HL-60/S4 (cell line): ENCODE measurements around the gene GIPC3.
"Not testable (repeated sequence)": the region's sequence is repeated elsewhere in the genome, so short reads cannot be mapped to it uniquely, and the experiment has no call there.

Source experiments
- in situ Hi-C: fragments of 300-500 bp; cut with MboI; formaldehyde crosslinking; loops from 2 replicates; pipeline ENCODE4 v1.14.3; 2022; ENCODE audit warnings: low sequenced_read_pairs

GIPC3 gene

GRCh38 chr19:3576696-3577443 is 8.4 kb upstream of the GIPC3 start:
- in situ Hi-C loops = no loop called here

- in situ Hi-C loops = no loop called here
These were observed 7.4 kb upstream of the GIPC3 start for GRCh38 chr19:3577723-3578344.

- in situ Hi-C loops = no loop called here
These were observed 6.9 kb upstream of the GIPC3 start for GRCh38 chr19:3578390-3578789.

GRCh38 chr19:3580156-3580934 is 4.9 kb upstream of the GIPC3 start:
- in situ Hi-C loops = no loop called here

GRCh38 chr19:3581792-3582191 is 3.5 kb upstream of the GIPC3 start:
- in situ Hi-C loops = not testable (repeated sequence)

- in situ Hi-C loops = not testable (repeated sequence)
These were observed 1.1 kb upstream of the GIPC3 start for GRCh38 chr19:3584036-3584802.

- in situ Hi-C loops = no loop called here
These were observed 899 bp downstream of the GIPC3 start for GRCh38 chr19:3586127-3586626.

GRCh38 chr19:3586707-3587346 is 1.5 kb downstream of the GIPC3 start:
- in situ Hi-C loops = no loop called here

GRCh38 chr19:3589439-3589838 is 4.2 kb downstream of the GIPC3 start:
- in situ Hi-C loops = no loop called here

GRCh38 chr19:3589949-3590348 is 4.7 kb downstream of the GIPC3 start:
- in situ Hi-C loops = no loop called here

GRCh38 chr19:3590991-3591659 is 5.8 kb downstream of the GIPC3 start:
- in situ Hi-C loops = no loop called here

GRCh38 chr19:3591876-3592613 is 6.8 kb downstream of the GIPC3 start:
- in situ Hi-C loops = no loop called here

GRCh38 chr19:3593156-3593555 is 7.9 kb downstream of the GIPC3 start:
- in situ Hi-C loops = no loop called here

- in situ Hi-C loops = no loop called here
These were observed 10.3 kb downstream of the GIPC3 start for GRCh38 chr19:3595521-3596061.

- in situ Hi-C loops = no loop called here
These were observed 14.5 kb downstream of the GIPC3 start for GRCh38 chr19:3599776-3600187.

GRCh38 chr19:3601021-3601420 is 15.7 kb downstream of the GIPC3 start:
- in situ Hi-C loops = no loop called here

- in situ Hi-C loops = no loop called here
These were observed 18.0 kb downstream of the GIPC3 start for GRCh38 chr19:3603121-3603811.

GRCh38 chr19:3604227-3604986 is 19.1 kb downstream of the GIPC3 start:
- in situ Hi-C loops = no loop called here
